ENCODE results near the gene MRPL43.

GRCh38 chr10:100976906-100977305 is 10.4 kb downstream of the MRPL43 start:
- TF ChIP-seq CTCF (conservative IDR thresholded peaks at IDR 0.05; ENCODE audit: low read length) (no peak), EZH2phosphoT487 (IDR thresholded peaks at IDR 0.05; ENCODE audit: borderline replicate concordance, low read depth, low read length) (no peak)

All from OCI-LY7 (cell line).